HG02610 (cell line): ENCODE measurements around the gene CCNG2.
A peak's percentile ranks its signal among the peaks of the same experiment; 100 is the strongest.

Source experiments
- ATAC-seq: cut with Tn5 transposase; IDR thresholded peaks from one replicate; pipeline ENCODE4 v1.9.1; 2021; ENCODE audit warnings: mild to moderate bottlenecking, moderate library complexity; ENCODE audit not compliant: unreplicated experiment

CCNG2 gene

DNA sequence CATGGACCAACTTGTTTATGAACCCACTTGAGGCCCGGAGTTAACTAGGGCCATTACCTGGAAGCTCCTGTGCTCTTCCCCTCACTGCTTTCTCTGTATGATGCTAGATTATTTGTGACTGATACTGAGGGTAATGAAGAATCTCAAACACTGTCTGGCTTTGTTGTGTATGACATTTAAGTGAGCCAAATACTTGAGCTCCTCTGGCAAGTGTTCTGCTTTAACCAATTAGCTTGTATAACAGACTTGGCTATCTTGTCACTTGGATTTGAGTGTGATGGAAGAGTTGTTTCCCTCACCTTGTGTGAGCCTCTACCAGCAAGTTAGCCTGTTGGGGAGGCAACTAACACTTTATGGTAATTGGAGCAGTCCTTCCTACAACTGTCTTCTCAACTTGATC, 42.7 kb downstream of the CCNG2 start:
- no peak for ATAC-seq

DNA sequence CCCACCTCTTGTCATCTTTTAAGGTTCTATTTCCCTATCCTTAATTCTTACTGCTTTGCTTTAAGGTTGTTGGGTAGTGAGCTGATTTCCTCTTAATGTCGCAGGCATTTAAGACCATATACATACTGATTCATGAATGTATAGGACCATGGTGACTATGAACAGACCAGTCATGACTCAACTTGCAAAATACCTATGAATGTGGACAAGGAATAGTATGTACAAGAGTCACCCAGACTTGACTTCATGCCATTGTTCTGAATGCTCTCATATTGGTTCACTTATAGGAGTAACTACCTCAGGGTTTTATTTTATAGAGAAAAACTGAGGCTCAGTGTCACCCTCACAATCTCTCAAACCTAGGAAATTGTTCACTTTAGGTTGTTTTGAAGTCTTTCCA, 44.3 kb downstream of the CCNG2 start:
- no peak for ATAC-seq

DNA sequence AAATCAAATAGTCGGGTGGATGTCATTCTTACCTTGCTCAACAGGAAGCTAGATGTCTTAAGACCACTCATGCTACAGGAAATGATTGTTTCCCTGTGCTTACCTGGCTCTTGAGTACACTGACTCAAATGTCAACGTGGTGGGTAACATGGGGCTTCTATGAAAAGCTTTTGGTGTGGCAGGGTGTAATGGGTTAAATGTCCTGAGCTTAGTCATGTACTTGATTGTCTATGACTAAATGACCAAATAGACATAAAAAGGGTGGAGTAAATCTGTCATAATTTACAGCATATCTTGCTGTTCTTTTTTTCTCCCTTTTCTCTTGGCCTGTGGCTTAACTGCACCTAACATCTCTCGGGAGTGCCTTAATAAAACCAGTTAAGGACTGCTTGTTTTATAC, 44.9 kb downstream of the CCNG2 start:
- ATAC-seq, result no peak

DNA sequence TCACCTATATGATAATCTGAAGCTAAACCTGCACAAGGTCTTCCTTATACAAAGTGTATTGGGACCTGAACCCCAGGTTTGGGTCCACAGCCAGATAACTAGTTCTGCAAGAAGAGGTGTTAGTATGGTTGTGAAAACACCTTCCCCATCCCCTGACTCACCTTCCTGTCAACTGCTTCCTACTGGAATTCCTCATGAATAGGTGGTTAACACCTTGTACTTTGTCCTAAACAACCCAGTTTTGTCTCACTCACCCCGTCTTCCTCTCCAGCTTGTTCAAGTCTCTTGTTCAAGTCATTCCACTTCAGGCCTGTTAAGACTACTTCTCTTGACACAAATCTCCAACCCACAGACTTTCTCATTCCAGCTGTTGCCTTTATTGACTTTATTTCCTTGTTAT, 45.5 kb downstream of the CCNG2 start:
- no peak for ATAC-seq

DNA sequence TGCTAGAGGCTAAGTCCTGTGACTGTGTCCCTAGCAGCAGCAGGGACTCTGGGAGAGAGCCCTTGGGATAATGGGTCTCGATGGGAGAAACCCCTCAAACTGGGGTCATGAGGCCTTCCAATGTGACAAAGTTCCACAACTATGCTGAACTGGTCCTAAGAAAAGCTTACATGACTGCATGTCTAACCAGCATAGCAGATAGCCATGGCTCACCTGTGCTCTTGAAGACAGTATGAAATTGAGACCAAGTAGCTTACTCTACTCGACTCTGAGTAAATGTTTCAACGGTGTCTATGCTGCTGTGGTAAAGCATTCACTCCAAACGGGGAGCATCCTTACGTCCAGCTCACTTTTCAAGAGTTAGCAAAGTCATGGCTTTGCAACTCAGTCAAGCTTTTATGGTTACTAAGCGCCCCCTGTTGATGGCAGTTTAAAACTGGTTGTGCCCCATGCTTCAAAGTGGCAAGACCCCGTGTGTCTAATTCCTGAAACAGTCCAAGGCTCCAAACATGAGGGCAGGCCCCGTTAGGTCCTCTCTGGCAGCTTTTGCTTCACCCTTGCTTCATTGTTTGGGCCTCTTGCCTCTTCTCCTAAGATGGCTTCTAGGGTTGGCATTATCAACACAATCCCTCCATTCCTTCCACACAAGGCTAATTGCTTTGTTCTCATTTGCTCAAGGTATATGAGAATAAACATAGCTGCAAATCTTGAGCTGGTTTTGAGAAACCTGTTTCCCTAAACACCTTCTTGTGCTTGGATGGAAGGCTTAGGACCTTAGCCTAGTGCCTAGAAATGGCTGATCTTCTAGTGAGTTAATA, 46.6 kb downstream of the CCNG2 start:
- peak; percentile 47 for ATAC-seq

DNA sequence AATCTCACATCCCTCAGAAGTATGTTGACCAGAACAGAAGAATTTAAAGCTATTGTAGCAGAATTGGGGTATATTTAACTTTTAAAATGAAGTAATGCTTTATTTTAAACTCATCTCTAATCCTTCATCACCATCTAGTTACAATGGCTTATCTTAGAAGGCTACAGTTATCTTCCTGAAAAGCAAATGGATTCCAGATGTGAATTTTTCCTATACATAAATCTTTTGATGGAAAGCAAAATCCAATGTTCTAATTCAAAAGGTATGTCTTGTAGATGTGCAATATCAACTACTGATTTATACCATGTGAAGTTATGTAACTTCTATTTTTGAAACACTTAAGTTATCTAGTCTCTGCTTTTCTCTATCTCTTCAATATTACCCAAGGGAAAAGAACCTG, 47.6 kb downstream of the CCNG2 start:
- no peak for ATAC-seq

DNA sequence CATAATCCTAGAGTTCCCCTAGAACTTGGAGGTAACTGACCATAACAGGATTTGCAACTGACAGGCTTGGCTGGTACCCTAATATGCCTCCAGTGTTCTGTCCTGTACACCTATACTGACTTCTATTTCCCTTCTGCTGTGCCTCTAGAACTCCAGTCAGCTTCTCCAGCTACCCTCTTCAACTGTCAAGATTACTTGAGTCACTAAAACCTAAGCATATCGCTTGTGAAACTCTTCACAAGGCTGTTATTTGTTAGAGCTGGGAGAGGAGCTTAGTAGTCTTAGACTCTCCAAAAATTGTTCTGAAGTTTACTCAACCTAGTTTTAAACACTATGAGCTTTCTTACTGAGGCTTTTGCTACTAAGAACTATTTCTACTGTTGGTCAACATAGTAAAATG, 52.0 kb downstream of the CCNG2 start:
- ATAC-seq, result no peak

DNA sequence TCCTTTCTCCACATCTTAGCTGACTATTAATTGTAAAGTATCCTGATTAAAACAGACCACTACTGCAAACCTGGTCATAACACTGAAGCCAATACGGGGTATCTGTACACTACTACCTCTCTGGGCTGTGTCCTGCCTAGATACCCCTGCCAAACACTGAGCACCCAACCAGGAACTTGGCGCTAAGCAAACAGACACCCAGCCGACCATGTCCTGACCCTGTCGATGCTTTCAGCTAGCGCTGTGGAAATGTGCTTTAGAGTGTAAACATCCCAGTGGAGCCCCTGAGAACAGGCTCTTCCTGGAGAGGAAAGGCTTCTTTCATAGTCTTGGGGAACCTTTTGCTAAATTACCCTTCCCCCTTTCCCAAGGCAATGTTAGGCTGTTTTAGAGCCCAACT, 52.9 kb downstream of the CCNG2 start:
- ATAC-seq, result no peak

DNA sequence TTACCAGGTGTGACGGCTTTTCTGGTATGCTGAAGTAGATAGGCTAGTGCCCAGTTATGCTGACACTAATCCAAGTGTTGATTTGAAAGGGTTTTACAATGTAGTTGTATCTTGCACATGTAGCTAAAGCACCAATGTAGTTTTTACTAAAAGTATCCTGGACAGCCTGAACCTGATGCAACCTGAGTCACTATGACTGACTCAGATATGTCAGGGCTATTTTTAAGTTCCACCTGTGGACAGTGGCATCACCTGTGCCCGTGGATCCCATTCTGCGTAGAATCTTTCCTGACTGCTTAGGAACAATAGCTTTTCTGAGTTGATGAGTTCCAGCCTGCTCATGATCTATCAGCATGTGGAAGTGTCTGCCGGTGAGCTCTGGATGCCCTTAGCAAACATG, 58.1 kb downstream of the CCNG2 start:
- ATAC-seq, result no peak

DNA sequence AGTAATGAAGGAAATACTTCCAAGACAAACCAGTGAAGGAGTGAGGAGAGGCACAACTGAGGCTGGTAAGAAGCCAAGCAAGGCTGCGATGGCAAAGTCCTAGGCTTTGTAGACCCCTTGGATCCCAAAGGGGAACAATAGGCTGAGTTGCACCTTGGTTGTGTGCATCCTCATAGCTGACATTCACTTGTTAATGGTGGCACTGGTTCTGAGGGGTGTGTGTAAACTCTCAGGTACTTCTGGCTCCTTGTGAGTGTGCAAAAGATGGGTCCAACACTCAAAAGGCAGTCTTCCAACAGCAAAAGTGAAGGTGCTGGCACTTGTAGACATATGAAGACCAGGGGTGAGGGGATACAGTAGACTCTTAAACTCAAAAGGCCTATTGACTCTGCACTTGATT, 60.5 kb downstream of the CCNG2 start:
- no peak for ATAC-seq

DNA sequence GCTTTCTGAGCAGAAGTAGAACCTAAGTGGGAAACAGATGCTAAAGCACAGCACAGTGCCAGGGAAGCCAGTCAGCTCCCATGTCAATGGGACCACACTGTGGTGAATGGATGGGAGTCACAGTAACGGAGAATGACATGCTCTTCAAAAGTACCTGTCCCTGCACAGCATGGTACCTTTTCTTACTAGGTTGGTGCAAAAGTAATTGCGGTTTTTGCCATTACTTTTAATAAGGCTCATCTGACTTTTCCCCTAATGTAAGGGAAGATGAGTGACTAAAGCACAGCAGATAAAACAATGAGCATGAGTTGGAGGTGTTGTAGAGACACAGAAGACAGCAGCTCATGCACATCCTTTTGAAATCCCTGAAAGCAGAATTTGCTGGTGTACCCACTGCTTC, 62.3 kb downstream of the CCNG2 start:
- no peak for ATAC-seq
